RPMI7951 (cell line): Measurements from ENCODE around the gene PTPRN2. TPM values are rescaled to one million over a fixed set of nuclear protein-coding genes. Genes with fewer than 3 reads are reported as not detected.
"Not testable (repeated sequence)": the region's sequence is repeated elsewhere in the genome, so short reads cannot be mapped to it uniquely, and the experiment has no call there.

ENCODE experiments used
- DNase-seq: peaks from one replicate; pipeline ENCODE4 v3.0.0-alpha.2; 2012; ENCODE audit warnings: low read depth
- total RNA-seq: library from RNA; depleted of rRNA; stranded (reverse); fragments of >200 nt; shearing (Covaris generic); gene quantifications from 2 replicates; pipeline ENCODE4 v1.2.3, GENCODE V29; 2014

Gene PTPRN2
- total RNA-seq, 1 experiment from 2014 or later: 9.0 TPM

GRCh38 chr7:158468181-158468580 is 119.4 kb downstream of the PTPRN2 start:
- no peak for DNase-seq

GRCh38 chr7:158467562-158467961 is 120.1 kb downstream of the PTPRN2 start:
- DNase-seq: no peak

GRCh38 chr7:158463317-158463716 is 124.3 kb downstream of the PTPRN2 start:
- DNase-seq: no peak

- no peak for DNase-seq
Measured at GRCh38 chr7:158461824-158462223, 125.8 kb downstream of the PTPRN2 start.

- no peak for DNase-seq
Measured at GRCh38 chr7:158460665-158461064, 127.0 kb downstream of the PTPRN2 start.

GRCh38 chr7:158458716-158459282 is 128.8 kb downstream of the PTPRN2 start:
- no peak for DNase-seq

- no peak for DNase-seq
Measured at GRCh38 chr7:158458096-158458495, 129.5 kb downstream of the PTPRN2 start.

GRCh38 chr7:158457586-158457985 is 130.0 kb downstream of the PTPRN2 start:
- DNase-seq: not testable (repeated sequence)

GRCh38 chr7:158454631-158455030 is 133.0 kb downstream of the PTPRN2 start:
- DNase-seq: no peak

- DNase-seq: no peak
Measured at GRCh38 chr7:158453663-158454062, 134.0 kb downstream of the PTPRN2 start.

- DNase-seq: no peak
Measured at GRCh38 chr7:158452331-158452730, 135.3 kb downstream of the PTPRN2 start.

GRCh38 chr7:158450476-158451124 is 137.0 kb downstream of the PTPRN2 start:
- DNase-seq: no peak

GRCh38 chr7:158449942-158450341 is 137.7 kb downstream of the PTPRN2 start:
- no peak for DNase-seq

- DNase-seq: no peak
Measured at GRCh38 chr7:158449266-158449665, 138.4 kb downstream of the PTPRN2 start.

- DNase-seq: no peak
Measured at GRCh38 chr7:158448430-158449100, 139.1 kb downstream of the PTPRN2 start.

GRCh38 chr7:158447506-158448171 is 140.0 kb downstream of the PTPRN2 start:
- no peak for DNase-seq

- no peak for DNase-seq
Measured at GRCh38 chr7:158447151-158447505, 140.5 kb downstream of the PTPRN2 start.

- DNase-seq: no peak
Measured at GRCh38 chr7:158446706-158447105, 140.9 kb downstream of the PTPRN2 start.

GRCh38 chr7:158446281-158446680 is 141.3 kb downstream of the PTPRN2 start:
- no peak for DNase-seq

- no peak for DNase-seq
Measured at GRCh38 chr7:158445421-158446175, 142.0 kb downstream of the PTPRN2 start.

- no peak for DNase-seq
Measured at GRCh38 chr7:158444501-158445420, 142.9 kb downstream of the PTPRN2 start.
